Mammary epithelial cell (primary cell): ENCODE measurements around the gene IL19.

Experiments
- EZH2 ChIP-seq: IDR thresholded peaks from 2 replicates; pipeline ENCODE4 v1.6.1; 2012; ENCODE audit warnings: low read length, inconsistent platforms, borderline replicate concordance
- TF ChIP-seq, protein P1 (sequence below), 2 donors: IDR thresholded peaks in 1 of 2; conservative IDR thresholded peaks in 1 of 2; 2 replicates each; pipeline ENCODE4 v1.5.1; 2011 to 2012; ENCODE audit warnings: inconsistent platforms in 2 of 2, low read length in 2 of 2, mild to moderate bottlenecking in 2 of 2, control low read depth in 1 of 2, low read depth in 1 of 2; ENCODE audit not compliant: insufficient read depth in 1 of 2; ENCODE audit errors: extremely low read depth in 1 of 2

DNA sequence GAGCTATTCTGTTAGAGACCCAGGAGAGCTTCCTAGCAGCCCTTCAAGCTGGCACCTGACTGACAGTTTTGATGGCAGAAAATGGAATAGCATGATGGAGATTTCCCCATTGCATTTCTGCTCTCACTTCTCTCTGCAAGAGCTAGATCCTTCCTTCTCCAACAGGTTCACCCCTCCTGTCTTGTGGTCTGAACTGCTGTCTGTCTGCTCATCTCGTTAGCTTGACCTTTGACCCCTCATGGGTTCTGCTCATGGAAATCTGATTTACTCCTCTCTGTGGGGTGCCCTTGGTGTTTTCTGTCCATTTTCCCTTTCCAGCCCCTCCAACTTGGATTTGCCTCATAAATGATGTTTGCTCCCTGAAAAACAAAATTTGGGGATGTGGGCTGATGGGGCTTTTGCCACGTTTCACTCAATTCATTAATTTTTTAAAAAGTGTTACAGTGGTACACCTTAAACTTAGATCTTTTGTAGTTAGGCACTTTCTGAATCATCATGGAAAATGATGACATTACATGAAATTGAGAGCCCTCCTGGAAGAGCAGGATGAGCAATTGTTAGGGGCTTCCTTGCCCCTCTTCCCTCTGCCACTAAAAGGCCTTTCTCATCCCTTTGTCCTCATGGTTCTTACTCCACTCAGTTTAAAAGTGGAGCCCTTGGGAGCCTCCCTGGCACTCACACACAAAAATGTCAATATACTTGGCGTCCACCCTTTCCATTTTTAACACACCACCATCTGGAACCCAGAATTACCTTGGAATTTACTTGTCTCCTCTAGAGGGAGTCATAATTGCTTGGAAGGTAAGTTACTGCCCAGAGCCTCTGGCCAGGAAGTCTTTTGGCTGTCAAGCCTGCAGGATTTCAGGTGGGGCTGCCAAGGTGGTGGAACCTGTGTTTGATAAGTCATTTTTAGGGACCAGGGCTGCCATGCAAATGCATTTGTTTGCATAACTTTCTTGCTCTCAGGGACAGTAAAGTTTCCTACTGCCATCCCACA is 31.9 kb upstream of the IL19 start:
- TF ChIP-seq, protein P1, sequence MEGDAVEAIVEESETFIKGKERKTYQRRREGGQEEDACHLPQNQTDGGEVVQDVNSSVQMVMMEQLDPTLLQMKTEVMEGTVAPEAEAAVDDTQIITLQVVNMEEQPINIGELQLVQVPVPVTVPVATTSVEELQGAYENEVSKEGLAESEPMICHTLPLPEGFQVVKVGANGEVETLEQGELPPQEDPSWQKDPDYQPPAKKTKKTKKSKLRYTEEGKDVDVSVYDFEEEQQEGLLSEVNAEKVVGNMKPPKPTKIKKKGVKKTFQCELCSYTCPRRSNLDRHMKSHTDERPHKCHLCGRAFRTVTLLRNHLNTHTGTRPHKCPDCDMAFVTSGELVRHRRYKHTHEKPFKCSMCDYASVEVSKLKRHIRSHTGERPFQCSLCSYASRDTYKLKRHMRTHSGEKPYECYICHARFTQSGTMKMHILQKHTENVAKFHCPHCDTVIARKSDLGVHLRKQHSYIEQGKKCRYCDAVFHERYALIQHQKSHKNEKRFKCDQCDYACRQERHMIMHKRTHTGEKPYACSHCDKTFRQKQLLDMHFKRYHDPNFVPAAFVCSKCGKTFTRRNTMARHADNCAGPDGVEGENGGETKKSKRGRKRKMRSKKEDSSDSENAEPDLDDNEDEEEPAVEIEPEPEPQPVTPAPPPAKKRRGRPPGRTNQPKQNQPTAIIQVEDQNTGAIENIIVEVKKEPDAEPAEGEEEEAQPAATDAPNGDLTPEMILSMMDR (conservative IDR thresholded peaks at IDR 0.05 in 1 of 2, IDR thresholded peaks at IDR 0.05 in 1 of 2; ENCODE audit: extremely low read depth in 1 of 2, insufficient read depth in 1 of 2, low read depth in 1 of 2, low read length in 2 of 2): peak; percentile 41 to 60
- TF ChIP-seq EZH2: no peak
